IPS-15b (cell line): ENCODE results near the gene TPM4.
"Not testable (repeated sequence)": the region's sequence is repeated elsewhere in the genome, so short reads cannot be mapped to it uniquely, and the experiment has no call there.

Source experiments
- H3K27me3 ChIP-seq: one replicate; pipeline ENCODE4 v1.6.1; 2013; ENCODE audit warnings: low read length; ENCODE audit not compliant: control insufficient read depth, insufficient read depth
- H3K36me3 ChIP-seq: one replicate; pipeline ENCODE4 v1.6.1; 2013; ENCODE audit warnings: low read length; ENCODE audit not compliant: control insufficient read depth, insufficient read depth
- H3K4me1 ChIP-seq: one replicate; pipeline ENCODE4 v1.6.1; 2013; ENCODE audit warnings: mild to moderate bottlenecking, low read length; ENCODE audit not compliant: control insufficient read depth, insufficient read depth
- H3K4me3 ChIP-seq: one replicate; pipeline ENCODE4 v1.5.1; 2013; ENCODE audit warnings: low read depth, low read length
- H3K9ac ChIP-seq: one replicate; pipeline ENCODE4 v1.6.1; 2013; ENCODE audit warnings: low read depth, mild to moderate bottlenecking, low read length
- H3K9me3 ChIP-seq: one replicate; pipeline ENCODE4 v1.6.1; 2013; ENCODE audit warnings: mild to moderate bottlenecking, low read length; ENCODE audit not compliant: control insufficient read depth, insufficient read depth

TPM4 gene

GRCh38 chr19:16094360-16095070 is 18.2 kb downstream of the TPM4 start:
- Histone ChIP-seq H3K36me3 (peaks cover 60% of the 10 kb centered on the region), H3K4me1 (no peaks in the 10 kb centered on the region), H3K9ac (no peak overlapping the region)

GRCh38 chr19:16095071-16095571 is 18.8 kb downstream of the TPM4 start:
- no peak overlapping the region for H3K4me3 ChIP-seq
- no peak overlapping the region for H3K9ac ChIP-seq
- no peaks in the 10 kb centered on the region for H3K9me3 ChIP-seq
- H3K27me3 ChIP-seq = no peaks in the 10 kb centered on the region
- H3K4me1 ChIP-seq = no peaks in the 10 kb centered on the region
- peaks cover 62% of the 10 kb centered on the region for H3K36me3 ChIP-seq

More at GRCh38 chr19:16094360-16095070, 18.2 kb downstream of the TPM4 start:
- Histone ChIP-seq H3K27me3 (no peaks in the 10 kb centered on the region), H3K4me3 (no peak overlapping the region), H3K9me3 (no peaks in the 10 kb centered on the region)

- H3K4me1 ChIP-seq = no peaks in the 10 kb centered on the region
- H3K36me3 ChIP-seq = peaks cover 55% of the 10 kb centered on the region
- H3K9me3 ChIP-seq = no peaks in the 10 kb centered on the region
- no peak overlapping the region for H3K4me3 ChIP-seq
- H3K27me3 ChIP-seq = no peaks in the 10 kb centered on the region
- H3K9ac ChIP-seq = no peak overlapping the region
Observed at GRCh38 chr19:16096280-16096855, 20.1 kb downstream of the TPM4 start.

GRCh38 chr19:16098416-16098768 is 22.1 kb downstream of the TPM4 start:
- no peak overlapping the region for H3K9ac ChIP-seq
- no peak overlapping the region for H3K4me3 ChIP-seq
- no peaks in the 10 kb centered on the region for H3K27me3 ChIP-seq
- H3K9me3 ChIP-seq = no peaks in the 10 kb centered on the region
- H3K36me3 ChIP-seq = peaks cover 41% of the 10 kb centered on the region
- no peaks in the 10 kb centered on the region for H3K4me1 ChIP-seq

- no peak overlapping the region for H3K9ac ChIP-seq
- H3K9me3 ChIP-seq = no peaks in the 10 kb centered on the region
- no peaks in the 10 kb centered on the region for H3K4me1 ChIP-seq
- H3K36me3 ChIP-seq = peaks cover 37% of the 10 kb centered on the region
- no peak overlapping the region for H3K4me3 ChIP-seq
- no peaks in the 10 kb centered on the region for H3K27me3 ChIP-seq
Observed at GRCh38 chr19:16098821-16099220, 22.5 kb downstream of the TPM4 start.

GRCh38 chr19:16099314-16099965 is 23.1 kb downstream of the TPM4 start:
- H3K4me3 ChIP-seq, H3K4me1 ChIP-seq: not testable (repeated sequence)
- peaks cover 35% of the 10 kb centered on the region for H3K36me3 ChIP-seq

GRCh38 chr19:16100524-16100923 is 24.2 kb downstream of the TPM4 start:
- no peak overlapping the region for H3K9ac ChIP-seq
- peaks cover 25% of the 10 kb centered on the region for H3K36me3 ChIP-seq
- no peaks in the 10 kb centered on the region for H3K27me3 ChIP-seq
- no peaks in the 10 kb centered on the region for H3K4me1 ChIP-seq
- no peak overlapping the region for H3K4me3 ChIP-seq
- no peaks in the 10 kb centered on the region for H3K9me3 ChIP-seq

More at GRCh38 chr19:16099314-16099965, 23.1 kb downstream of the TPM4 start:
- not testable (repeated sequence) for H3K9me3 ChIP-seq, H3K9ac ChIP-seq, H3K27me3 ChIP-seq

GRCh38 chr19:16104722-16105121 is 28.4 kb downstream of the TPM4 start:
- Histone ChIP-seq H3K9ac (no peak overlapping the region), H3K27me3 (no peaks in the 10 kb centered on the region), H3K4me1 (peaks cover 9% of the 10 kb centered on the region), H3K36me3 (peaks cover 8% of the 10 kb centered on the region), H3K9me3 (no peaks in the 10 kb centered on the region), H3K4me3 (no peak overlapping the region)

GRCh38 chr19:16106121-16106520 is 29.8 kb downstream of the TPM4 start:
- H3K9ac ChIP-seq = no peak overlapping the region
- H3K9me3 ChIP-seq = no peaks in the 10 kb centered on the region
- peaks cover 9% of the 10 kb centered on the region for H3K4me1 ChIP-seq

GRCh38 chr19:16111160-16111908 is 35.0 kb downstream of the TPM4 start, which contains the start of gene RAB8A:
Gene RAB8A, plus strand, starts transcription at chr19:16111889. Its CDS starts 13 bp downstream, at chr19:16111902.
- H3K4me1 ChIP-seq = peaks cover 11% of the 10 kb centered on the region
- H3K4me3 ChIP-seq = peak within 1 kb of the TSS; percentile 95
- H3K9ac ChIP-seq = peak within 1 kb of the TSS; percentile 97
- no peaks in the 10 kb centered on the region for H3K9me3 ChIP-seq
- H3K36me3 ChIP-seq = peaks cover 2% of the 10 kb centered on the region
- no peaks in the 10 kb centered on the region for H3K27me3 ChIP-seq

More at GRCh38 chr19:16106121-16106520, 29.8 kb downstream of the TPM4 start:
- H3K4me3 ChIP-seq = no peak overlapping the region
- peaks cover 4% of the 10 kb centered on the region for H3K36me3 ChIP-seq
- no peaks in the 10 kb centered on the region for H3K27me3 ChIP-seq

- H3K4me1 ChIP-seq = peaks cover 9% of the 10 kb centered on the region
Observed at GRCh38 chr19:16111909-16112752, 35.8 kb downstream of the TPM4 start.

More at GRCh38 chr19:16111909-16112752, 35.8 kb downstream of the TPM4 start:
- H3K9ac ChIP-seq = peak overlapping the region; percentile 97
- H3K9me3 ChIP-seq = no peaks in the 10 kb centered on the region
- peak overlapping the region; percentile 95 for H3K4me3 ChIP-seq
- no peaks in the 10 kb centered on the region for H3K27me3 ChIP-seq
- peaks cover 2% of the 10 kb centered on the region for H3K36me3 ChIP-seq
